ENCODE measurements around the gene SCN5A. TPM values are rescaled to one million over a fixed set of nuclear protein-coding genes. Genes with fewer than 3 reads are reported as not detected.
A peak's percentile ranks its signal among the peaks of the same experiment; 100 is the strongest.

SCN5A gene
- total and polyA plus RNA-seq, 2 of the 8 experiments (the other 6 are each of a cell fraction or from before 2014, with no cell fraction given) = 4.8 to 11.4 TPM

DNA sequence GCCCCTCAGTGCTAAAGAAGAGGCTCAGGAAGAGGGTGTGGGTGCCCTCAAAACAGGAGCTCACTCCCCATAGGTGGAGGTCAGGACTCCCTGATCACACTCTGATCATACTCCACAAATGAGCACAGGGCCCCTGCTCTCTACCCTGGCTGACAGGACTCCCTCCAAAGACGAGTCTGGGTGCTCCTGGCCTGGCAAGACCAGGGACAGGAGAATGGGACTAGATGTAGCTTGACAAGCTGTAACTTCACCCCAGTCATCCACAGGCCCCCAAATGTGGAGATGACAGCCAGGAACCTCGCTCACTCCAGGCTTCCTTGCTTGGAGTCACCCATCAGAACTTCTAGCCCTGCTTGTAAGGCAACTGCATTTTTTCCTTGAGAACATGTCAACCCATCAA lies 11.1 kb downstream of the SCN5A start:
- Histone ChIP-seq H2BK5ac (ENCODE audit: low read depth, low read length) (no peak overlapping the region), H3K18ac (ENCODE audit: extremely low read depth, low read length) (peak overlapping the region; percentile 7; the same call in 1 of the 2 replicates), H3K9me3 (ENCODE audit: insufficient read depth in 2 of 2, low read depth in 1 of 2, low read length in 1 of 2) (no peaks in the 10 kb centered on the region), H3K27ac (ENCODE audit: low read depth, low read length) (no peak overlapping the region), H3K9ac (replicated peaks in 1 of 4; ENCODE audit: extremely low read depth in 1 of 4, low read depth in 3 of 4, low read length in 3 of 4) (peak overlapping the region in 1 of 4 experiments; percentile 18; a peak in 1 of 7 replicates), H2BK20ac (ENCODE audit: low read length) (peak overlapping the region; percentile 35; the same call in 1 of the 2 replicates), H2AK5ac (ENCODE audit: low read depth, low read length) (peak overlapping the region; percentile 77), H2AFZ (ENCODE audit: low read length) (no peak overlapping the region), H4K5ac (ENCODE audit: insufficient read length, low read depth, low read length) (no peak overlapping the region), H3K14ac (ENCODE audit: insufficient read length) (no peak overlapping the region), H2BK12ac (ENCODE audit: low read depth, low read length) (peak overlapping the region; percentile 82), H3K79me2 (ENCODE audit: control insufficient read depth in 1 of 2, insufficient read depth in 2 of 2, low read length in 2 of 2) (no peaks in the 10 kb centered on the region), H3K79me1 (ENCODE audit: low read depth, low read length) (0 out of 2 replicates have a peak, but pooled peaks cover 3% of the 10 kb centered on the region), H4K20me1 (replicated peaks in 1 of 2; ENCODE audit: control insufficient read depth in 1 of 2, insufficient read depth in 2 of 2, low read length in 2 of 2) (peaks cover 0 to 7% of the 10 kb centered on the region in 2 experiments), H3K56ac (replicated peaks; ENCODE audit: insufficient read length, low read depth, low read length) (no peak overlapping the region), H3K27me3 (replicated peaks in 1 of 4; ENCODE audit: control insufficient read depth in 3 of 4, extremely low read depth in 1 of 4, insufficient read depth in 3 of 4, low read length in 3 of 4) (no peaks in the 10 kb centered on the region), H2BK15ac (ENCODE audit: low read length) (peak overlapping the region; percentile 5; the same call in 1 of the 2 replicates), H2BK120ac (replicated peaks; ENCODE audit: low read depth, low read length) (no peak overlapping the region), H3K4ac (replicated peaks; ENCODE audit: insufficient read length, low read depth, low read length) (peak overlapping the region; percentile 40), H4K91ac (replicated peaks; ENCODE audit: insufficient read length, low read length) (peak overlapping the region; percentile 17), H3K4me1 (replicated peaks in 1 of 4; ENCODE audit: control insufficient read depth in 3 of 4, insufficient read depth in 4 of 4, low read length in 3 of 4) (peaks cover 10 to 35% (median 16%) of the 10 kb centered on the region in 4 experiments), H4K8ac (ENCODE audit: extremely low read depth, insufficient read depth, low read length) (no peak overlapping the region), H3K23ac (ENCODE audit: insufficient read length) (no peak overlapping the region), H3K4me2 (ENCODE audit: insufficient read depth in 1 of 2, low read depth in 2 of 2, low read length in 2 of 2) (peak overlapping the region in 1 of 2 experiments; percentile 13; a peak in 2 of 4 replicates), H3K4me3 (ENCODE audit: extremely low read depth in 1 of 4, insufficient read depth in 2 of 4, low read depth in 3 of 4, low read length in 4 of 4) (no peak overlapping the region), H3K23me2 (ENCODE audit: low read depth, low read length) (no peaks in the 10 kb centered on the region; the same call in 1 of the 2 replicates), H3K36me3 (ENCODE audit: control insufficient read depth in 2 of 4, insufficient read depth in 4 of 4, low read length in 3 of 4) (no peaks in the 10 kb centered on the region)
- CTCF ChIA-PET (ENCODE audit: partially characterized antibody) = interaction anchor here (0.9 to 30.9 kb wide), 7 partner anchors 1 to 143 kb away, joined by 3 to 538 read pairs (median 4); partner anchors contain the start of genes EXOG and SCN5A
- WGBS, 2 experiments (ENCODE audit: extremely low coverage in 1 of 2, insufficient coverage in 1 of 2, insufficient read length in 1 of 2, insufficient replicate concordance in 2 of 2, low coverage in 1 of 2, low lambda C conversion rate in 2 of 2, missing lambda C conversion rate in 1 of 2) = 79% methylated on average over 2 of the region's 2 CpGs; no CpG with 5 or more reads in 1 of the 2 experiments
- DNase-seq (ENCODE audit: low read depth in 1 of 2, low spot score in 2 of 2) = no peak
- FAIRE-seq = no peak
- POLR2A ChIA-PET (ENCODE audit: partially characterized antibody) = no interaction called here
- TF ChIP-seq SAP30 (IDR thresholded peaks at IDR 0.05; ENCODE audit: insufficient read depth, insufficient replicate concordance, low read length) (no peak), EZH2 (IDR thresholded peaks at IDR 0.05; ENCODE audit: low read depth, low read length, severe bottlenecking) (no peak), RBBP5 (IDR thresholded peaks at IDR 0.05; ENCODE audit: borderline replicate concordance, low read depth, low read length) (no peak), SIRT6 (IDR thresholded peaks at IDR 0.05; ENCODE audit: low read length) (no peak), NRF1 (IDR thresholded peaks at IDR 0.05; ENCODE audit: low read depth, low read length) (no peak), SRF (IDR thresholded peaks at IDR 0.05; ENCODE audit: low read depth, low read length) (no peak), EP300 (IDR thresholded peaks at IDR 0.05; ENCODE audit: borderline replicate concordance in 1 of 2, low read depth in 2 of 2, low read length in 2 of 2) (no peak), SIN3A (conservative IDR thresholded peaks at IDR 0.05 in 1 of 2, IDR thresholded peaks at IDR 0.05 in 1 of 2; ENCODE audit: low read depth in 1 of 2, low read length in 2 of 2) (no peak), SUZ12 (IDR thresholded peaks at IDR 0.05; ENCODE audit: low read length) (no peak), RFX5 (IDR thresholded peaks at IDR 0.05; ENCODE audit: borderline replicate concordance, low read depth, low read length) (no peak), SP2 (IDR thresholded peaks at IDR 0.05; ENCODE audit: low read length) (no peak), CREB1 (IDR thresholded peaks at IDR 0.05) (no peak), TAF1 (IDR thresholded peaks at IDR 0.05; ENCODE audit: low read depth, low read length) (no peak)
